ENCODE results near the gene ZBTB2. TPM values are rescaled to one million over a fixed set of nuclear protein-coding genes. Genes with fewer than 3 reads are reported as not detected.

ZBTB2 gene
- total RNA-seq, 1 experiment from 2014 or later, result 31.4 TPM

- H4K91ac ChIP-seq (ENCODE audit: insufficient read length, low read depth, low read length), result no peak overlapping the region
- H3K9ac ChIP-seq (ENCODE audit: extremely low read depth, insufficient read length, low read length), result no peak overlapping the region
- H3K56ac ChIP-seq (ENCODE audit: insufficient read length, low read depth, low read length), result no peak overlapping the region
- no peak overlapping the region for H3K18ac ChIP-seq (ENCODE audit: insufficient read length, low read depth, low read length)
- no peak for TF ChIP-seq CTCF (conservative IDR thresholded peaks at IDR 0.05)
- H2BK15ac ChIP-seq (ENCODE audit: low read depth, low read length), result no peak overlapping the region
- no peak overlapping the region for H4K8ac ChIP-seq (replicated peaks; ENCODE audit: insufficient read length, low read depth, low read length)
- Mint-ChIP-seq H3K36me3 (ENCODE audit: insufficient read depth in 1 of 3, low read depth in 3 of 3) (peaks cover 4 to 10% (median 5%) of the 10 kb centered on the region in 3 experiments; a peak in 6 of 7 replicates), H3K27ac (no peak overlapping the region), H3K4me3 (peak overlapping the region; percentile 31 to 46; a peak in 3 of 5 replicates), H3K9me3 (no peaks in the 10 kb centered on the region), H3K27me3 (ENCODE audit: low read depth) (no peaks in the 10 kb centered on the region), H3K4me1 (peaks cover 17 to 28% of the 10 kb centered on the region in 2 experiments)
- no peak overlapping the region for H3K23ac ChIP-seq (ENCODE audit: insufficient read length, low read depth, low read length)
- H2BK5ac ChIP-seq (ENCODE audit: insufficient read length, low read length), result no peak overlapping the region
- H3K14ac ChIP-seq (ENCODE audit: insufficient read depth, low read length), result no peak overlapping the region
- no peak overlapping the region for H3K4ac ChIP-seq (ENCODE audit: low read depth, low read length)
- H4K20me1 ChIP-seq (ENCODE audit: control insufficient read depth, insufficient read depth, insufficient read length), result no peaks in the 10 kb centered on the region
- peaks cover 8% of the 10 kb centered on the region for H3K23me2 ChIP-seq (ENCODE audit: insufficient read length, low read depth, low read length, poor library complexity, severe bottlenecking)
- peaks cover 22% of the 10 kb centered on the region for H3K79me2 ChIP-seq (ENCODE audit: insufficient read depth, low read length)
- H3K27me3 ChIP-seq (ENCODE audit: insufficient read depth, low read length), result no peaks in the 10 kb centered on the region
- H2BK12ac ChIP-seq (ENCODE audit: insufficient read length, low read depth, low read length), result no peak overlapping the region
- H3K4me2 ChIP-seq (ENCODE audit: insufficient read depth, insufficient read length, low read length), result no peak overlapping the region
- WGBS (ENCODE audit: extremely low coverage, insufficient read length, low lambda C conversion rate), result no CpG with 5 or more reads among the region's 2 CpGs
- no peaks in the 10 kb centered on the region for H3K9me3 ChIP-seq (ENCODE audit: control insufficient read depth, low read depth, low read length)
- no peak overlapping the region for H2BK120ac ChIP-seq (ENCODE audit: low read depth, low read length, poor library complexity, severe bottlenecking)
- no peak for DNase-seq
- no peak overlapping the region for H3T11ph ChIP-seq (ENCODE audit: low read length)
- H2AFZ ChIP-seq (ENCODE audit: low read length), result no peak overlapping the region
- H2BK20ac ChIP-seq (ENCODE audit: low read depth, low read length, poor library complexity, severe bottlenecking), result no peak overlapping the region
- peaks cover 2% of the 10 kb centered on the region for H3K4me1 ChIP-seq (ENCODE audit: insufficient read depth, low read length)
- no peak overlapping the region for H4K5ac ChIP-seq (ENCODE audit: insufficient read length, low read depth, low read length)
- no peak overlapping the region for H3K27ac ChIP-seq (ENCODE audit: insufficient read length, low read depth, low read length)
- H3K79me1 ChIP-seq (ENCODE audit: insufficient read depth, low read depth, low read length, poor library complexity, severe bottlenecking), result peaks cover 3% of the 10 kb centered on the region
- H2AK5ac ChIP-seq (ENCODE audit: insufficient read length, low read length), result no peak overlapping the region
Measured at GRCh38 chr6:151388236-151388635, 3.1 kb downstream of the ZBTB2 start.
